Liver (tissue), 9 donors: ENCODE results near the gene CORO2A. TPM values are rescaled to one million over a fixed set of nuclear protein-coding genes. Genes with fewer than 3 reads are reported as not detected.

Experiments used
- DNase-seq: peaks from one replicate; pipeline ENCODE4 v3.0.0-alpha.2; 2017; ENCODE audit warnings: low spot score
- H3K27ac ChIP-seq, 2 donors: one replicate each; pipeline ENCODE4 v1.7.0; 2013; ENCODE audit warnings: inconsistent platforms in 2 of 2, low read length in 2 of 2, control low read depth in 1 of 2, low read depth in 1 of 2, mild to moderate bottlenecking in 1 of 2
- H3K27me3 ChIP-seq, 4 donors: one replicate each; pipeline versions ENCODE4 v1.6.1 to v1.7.0; 2013; ENCODE audit warnings: low read length in 3 of 4, inconsistent platforms in 1 of 4, mild to moderate bottlenecking in 1 of 4, moderate library complexity in 1 of 4; ENCODE audit not compliant: control insufficient read depth in 4 of 4, insufficient read depth in 4 of 4
- H3K36me3 ChIP-seq, 4 donors: one replicate each; pipeline versions ENCODE4 v1.6.1 to v1.7.0; 2013; ENCODE audit warnings: low read length in 3 of 4, mild to moderate bottlenecking in 3 of 4, low read depth in 1 of 4, moderate library complexity in 1 of 4; ENCODE audit not compliant: control insufficient read depth in 4 of 4, insufficient read depth in 3 of 4
- H3K4me1 ChIP-seq, 4 donors: one replicate each; pipeline versions ENCODE4 v1.6.1 to v1.7.0; 2013; ENCODE audit warnings: low read length in 3 of 4, mild to moderate bottlenecking in 3 of 4, moderate library complexity in 1 of 4; ENCODE audit not compliant: control insufficient read depth in 4 of 4, insufficient read depth in 4 of 4
- H3K4me3 ChIP-seq, 3 donors: one replicate each; pipeline versions ENCODE4 v1.6.1 to v1.7.0; 2013; ENCODE audit warnings: low read length in 3 of 3, control low read depth in 1 of 3, low read depth in 1 of 3, mild to moderate bottlenecking in 1 of 3
- H3K9ac ChIP-seq, 2 donors: one replicate each; pipeline ENCODE4 v1.7.0; 2013; ENCODE audit warnings: low read length in 2 of 2, mild to moderate bottlenecking in 2 of 2, moderate library complexity in 2 of 2, control low read depth in 1 of 2, low read depth in 1 of 2
- H3K9me3 ChIP-seq, 4 donors: one replicate each; pipeline versions ENCODE4 v1.6.1 to v1.7.0; 2013; ENCODE audit warnings: low read length in 3 of 4; ENCODE audit not compliant: control insufficient read depth in 4 of 4
- EGR1 ChIP-seq, 2 donors: IDR thresholded peaks; 2 replicates each; pipeline ENCODE4 v1.6.1; 2016 to 2018; ENCODE audit warnings: antibody characterized with exemption in 2 of 2, low read depth in 2 of 2
- FOXA2 ChIP-seq: IDR thresholded peaks from 2 replicates; pipeline ENCODE4 v1.6.1; 2016; ENCODE audit warnings: antibody characterized with exemption
- GABPA ChIP-seq, 2 donors: IDR thresholded peaks in 1 of 2; conservative IDR thresholded peaks in 1 of 2; 2 replicates each; pipeline ENCODE4 v1.6.1; 2016; ENCODE audit warnings: antibody characterized with exemption in 2 of 2, mild to moderate bottlenecking in 1 of 2, moderate library complexity in 1 of 2
- HNF4A ChIP-seq, 2 donors: conservative IDR thresholded peaks; 2 replicates each; pipeline ENCODE4 v1.6.1; 2016; ENCODE audit warnings: antibody characterized with exemption in 2 of 2, mild to moderate bottlenecking in 2 of 2
- HNF4G ChIP-seq: IDR thresholded peaks from 2 replicates; pipeline ENCODE4 v1.6.1; 2016; ENCODE audit warnings: antibody characterized with exemption
- JUND ChIP-seq, 2 donors: IDR thresholded peaks; 2 replicates each; pipeline ENCODE4 v1.6.1; 2016; ENCODE audit warnings: antibody characterized with exemption in 2 of 2
- MAX ChIP-seq: IDR thresholded peaks from 2 replicates; pipeline ENCODE4 v1.6.1; 2016; ENCODE audit warnings: antibody characterized with exemption
- NR2F2 ChIP-seq: IDR thresholded peaks from 2 replicates; pipeline ENCODE4 v1.6.1; 2016; ENCODE audit warnings: antibody characterized with exemption
- RAD21 ChIP-seq, 2 donors: IDR thresholded peaks; 2 replicates each; pipeline ENCODE4 v1.6.1; 2016; ENCODE audit warnings: antibody characterized with exemption in 2 of 2, mild to moderate bottlenecking in 2 of 2
- RXRA ChIP-seq, 2 donors: IDR thresholded peaks; 2 replicates each; pipeline ENCODE4 v1.6.1; 2017 to 2018; ENCODE audit warnings: antibody characterized with exemption in 2 of 2, mild to moderate bottlenecking in 1 of 2
- SP1 ChIP-seq: IDR thresholded peaks from 2 replicates; pipeline ENCODE4 v1.6.1; 2018; ENCODE audit warnings: antibody characterized with exemption, mild to moderate bottlenecking
- TAF1 ChIP-seq: conservative IDR thresholded peaks from 2 replicates; pipeline ENCODE4 v1.6.1; 2016; ENCODE audit warnings: antibody characterized with exemption, mild to moderate bottlenecking
- YY1 ChIP-seq: IDR thresholded peaks from 2 replicates; pipeline ENCODE4 v1.6.1; 2016; ENCODE audit warnings: antibody characterized with exemption, mild to moderate bottlenecking
- WGBS: extraction: QIAGEN DNeasy Blood & Tissue Kit; methylation state at CpG from one replicate; pipeline ENCODE4 v1.1.7; 2013; 5-methylcytosine and 5-hydroxymethylcytosine counted together
- polyA plus RNA-seq, 2 donors: library from polyadenylated mRNA; stranded (reverse) in 1 of 2; unstranded in 1 of 2; fragments of 200-250 nt in 1 of 2; fragments of >200 nt in 1 of 2; fragmentation: Nextera tagmentation in 1 of 2; extraction: Ambion mirVana in 1 of 2; gene quantifications; one replicate each; pipeline versions ENCODE4 v1.2.1 to v1.2.3, GENCODE V29; 2013 to 2015
- total RNA-seq, 2 donors: library from RNA; depleted of rRNA; stranded (reverse); fragments of >200 nt; gene quantifications; one replicate each; pipeline ENCODE4 v1.2.3, GENCODE V29; 2014
- TF ChIP-seq, protein P1 (sequence below): fragments of 150-350 bp; IDR thresholded peaks from 2 replicates; pipeline ENCODE4 v1.5.1; 2017; ENCODE audit warnings: improper control_type of control experiment, low read depth, low read length; ENCODE audit not compliant: missing input control
- TF ChIP-seq, protein P2 (sequence below): IDR thresholded peaks from 2 replicates; pipeline ENCODE4 v1.6.1; 2016; ENCODE audit warnings: antibody characterized with exemption
- TF ChIP-seq, protein P3 (sequence below): IDR thresholded peaks from 2 replicates; pipeline ENCODE4 v1.6.1; 2016; ENCODE audit warnings: antibody characterized with exemption
- TF ChIP-seq, protein P4 (sequence below): IDR thresholded peaks from 2 replicates; pipeline ENCODE4 v1.6.1; 2016; ENCODE audit warnings: antibody characterized with exemption, mild to moderate bottlenecking
- donor health status: healthy.
- donor health status: healthy.
- donor health status: healthy.
- donor health status: healthy.
- donor health status: healthy.

Gene CORO2A
- total and polyA plus RNA-seq, 4 donors, result 1.2 to 2.8 (median 1.4) TPM

DNA sequence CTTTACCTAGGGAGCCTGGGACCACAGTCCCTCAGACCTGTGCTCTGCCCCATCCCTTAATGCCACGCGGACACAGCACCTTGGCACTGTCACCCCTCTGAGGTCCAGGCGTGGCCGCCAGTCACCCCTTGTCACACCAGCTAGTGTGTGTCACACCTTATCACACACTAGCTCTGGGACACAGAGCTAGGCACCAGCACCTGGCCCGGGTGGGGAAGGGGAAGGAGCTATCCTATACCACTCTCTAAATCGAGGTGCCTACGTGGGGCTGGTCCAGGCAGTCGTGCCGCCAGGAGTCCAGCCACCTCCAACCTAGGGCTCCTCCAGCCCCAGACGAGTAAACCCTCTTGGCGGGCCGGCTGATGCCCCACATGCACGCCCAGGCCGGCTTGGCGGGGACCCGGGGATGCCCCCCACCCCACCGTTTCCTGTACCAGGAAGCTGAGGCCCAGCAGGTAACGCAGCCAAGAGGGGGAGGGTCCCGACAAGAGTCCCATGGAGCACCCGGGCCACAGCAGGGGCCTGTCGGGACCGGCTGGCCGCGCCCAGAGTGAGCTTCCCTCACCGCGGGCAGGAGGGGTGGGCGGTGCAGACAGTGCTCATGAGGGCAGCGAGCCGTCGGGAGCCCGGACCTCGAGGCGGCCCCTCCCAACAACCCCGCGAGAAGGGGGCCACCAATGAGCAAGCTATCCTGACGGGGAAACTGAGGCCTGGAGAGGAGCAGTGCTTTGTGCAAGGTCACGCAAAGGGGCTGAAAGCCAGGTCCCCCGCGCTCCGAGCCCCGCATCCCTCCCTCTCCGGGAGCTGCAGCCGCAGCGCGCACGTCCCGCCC, 550 bp downstream of the CORO2A start (continued):
- TF ChIP-seq HNF4A (conservative IDR thresholded peaks at IDR 0.05) (no peak), JUND (IDR thresholded peaks at IDR 0.05) (no peak), HNF4G (no peak), RAD21 (IDR thresholded peaks at IDR 0.05) (no peak), FOXA2 (no peak)

DNA sequence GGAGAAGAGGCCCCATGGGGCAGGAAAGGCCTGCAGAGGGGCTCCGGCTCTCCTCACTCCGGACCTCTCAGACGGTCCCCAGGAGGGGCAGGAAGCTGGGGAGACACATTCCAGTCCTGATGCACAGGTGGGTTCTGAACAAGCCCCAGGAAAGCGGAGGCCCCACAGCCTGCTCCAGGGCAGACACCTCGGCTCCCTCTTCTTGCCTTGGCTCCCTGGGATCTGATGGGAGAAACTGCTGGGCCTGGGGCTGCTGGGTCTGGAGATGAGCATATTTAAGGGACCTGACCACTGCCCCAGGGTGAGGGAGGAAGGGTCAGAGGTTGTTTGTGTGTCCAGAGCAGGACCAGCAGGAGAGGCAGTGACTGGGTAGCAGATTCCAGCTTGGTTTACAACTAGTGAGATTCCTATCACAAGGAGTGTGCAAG, 1.2 kb downstream of the CORO2A start:
- H3K27ac ChIP-seq, result no peak overlapping the region
- H3K27me3 ChIP-seq, result no peaks in the 10 kb centered on the region
- no peaks in the 10 kb centered on the region for H3K36me3 ChIP-seq
- TF ChIP-seq, protein P1, sequence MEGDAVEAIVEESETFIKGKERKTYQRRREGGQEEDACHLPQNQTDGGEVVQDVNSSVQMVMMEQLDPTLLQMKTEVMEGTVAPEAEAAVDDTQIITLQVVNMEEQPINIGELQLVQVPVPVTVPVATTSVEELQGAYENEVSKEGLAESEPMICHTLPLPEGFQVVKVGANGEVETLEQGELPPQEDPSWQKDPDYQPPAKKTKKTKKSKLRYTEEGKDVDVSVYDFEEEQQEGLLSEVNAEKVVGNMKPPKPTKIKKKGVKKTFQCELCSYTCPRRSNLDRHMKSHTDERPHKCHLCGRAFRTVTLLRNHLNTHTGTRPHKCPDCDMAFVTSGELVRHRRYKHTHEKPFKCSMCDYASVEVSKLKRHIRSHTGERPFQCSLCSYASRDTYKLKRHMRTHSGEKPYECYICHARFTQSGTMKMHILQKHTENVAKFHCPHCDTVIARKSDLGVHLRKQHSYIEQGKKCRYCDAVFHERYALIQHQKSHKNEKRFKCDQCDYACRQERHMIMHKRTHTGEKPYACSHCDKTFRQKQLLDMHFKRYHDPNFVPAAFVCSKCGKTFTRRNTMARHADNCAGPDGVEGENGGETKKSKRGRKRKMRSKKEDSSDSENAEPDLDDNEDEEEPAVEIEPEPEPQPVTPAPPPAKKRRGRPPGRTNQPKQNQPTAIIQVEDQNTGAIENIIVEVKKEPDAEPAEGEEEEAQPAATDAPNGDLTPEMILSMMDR, result no peak
- no peak for TF ChIP-seq JUND (IDR thresholded peaks at IDR 0.05)
- TF ChIP-seq, protein P2, sequence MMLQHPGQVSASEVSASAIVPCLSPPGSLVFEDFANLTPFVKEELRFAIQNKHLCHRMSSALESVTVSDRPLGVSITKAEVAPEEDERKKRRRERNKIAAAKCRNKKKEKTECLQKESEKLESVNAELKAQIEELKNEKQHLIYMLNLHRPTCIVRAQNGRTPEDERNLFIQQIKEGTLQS, result no peak
- TF ChIP-seq, protein P3, sequence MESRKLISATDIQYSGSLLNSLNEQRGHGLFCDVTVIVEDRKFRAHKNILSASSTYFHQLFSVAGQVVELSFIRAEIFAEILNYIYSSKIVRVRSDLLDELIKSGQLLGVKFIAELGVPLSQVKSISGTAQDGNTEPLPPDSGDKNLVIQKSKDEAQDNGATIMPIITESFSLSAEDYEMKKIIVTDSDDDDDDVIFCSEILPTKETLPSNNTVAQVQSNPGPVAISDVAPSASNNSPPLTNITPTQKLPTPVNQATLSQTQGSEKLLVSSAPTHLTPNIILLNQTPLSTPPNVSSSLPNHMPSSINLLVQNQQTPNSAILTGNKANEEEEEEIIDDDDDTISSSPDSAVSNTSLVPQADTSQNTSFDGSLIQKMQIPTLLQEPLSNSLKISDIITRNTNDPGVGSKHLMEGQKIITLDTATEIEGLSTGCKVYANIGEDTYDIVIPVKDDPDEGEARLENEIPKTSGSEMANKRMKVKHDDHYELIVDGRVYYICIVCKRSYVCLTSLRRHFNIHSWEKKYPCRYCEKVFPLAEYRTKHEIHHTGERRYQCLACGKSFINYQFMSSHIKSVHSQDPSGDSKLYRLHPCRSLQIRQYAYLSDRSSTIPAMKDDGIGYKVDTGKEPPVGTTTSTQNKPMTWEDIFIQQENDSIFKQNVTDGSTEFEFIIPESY, result no peak
- TF ChIP-seq MAX, result no peak
- no peak for TF ChIP-seq YY1
- no peak for TF ChIP-seq GABPA (IDR thresholded peaks at IDR 0.05 in 1 of 2, conservative IDR thresholded peaks at IDR 0.05 in 1 of 2)
- TF ChIP-seq EGR1 (IDR thresholded peaks at IDR 0.05; ENCODE audit: low read depth in 2 of 2), result no peak
- TF ChIP-seq TAF1, result no peak
- no peak for TF ChIP-seq SP1
- TF ChIP-seq, protein P4, sequence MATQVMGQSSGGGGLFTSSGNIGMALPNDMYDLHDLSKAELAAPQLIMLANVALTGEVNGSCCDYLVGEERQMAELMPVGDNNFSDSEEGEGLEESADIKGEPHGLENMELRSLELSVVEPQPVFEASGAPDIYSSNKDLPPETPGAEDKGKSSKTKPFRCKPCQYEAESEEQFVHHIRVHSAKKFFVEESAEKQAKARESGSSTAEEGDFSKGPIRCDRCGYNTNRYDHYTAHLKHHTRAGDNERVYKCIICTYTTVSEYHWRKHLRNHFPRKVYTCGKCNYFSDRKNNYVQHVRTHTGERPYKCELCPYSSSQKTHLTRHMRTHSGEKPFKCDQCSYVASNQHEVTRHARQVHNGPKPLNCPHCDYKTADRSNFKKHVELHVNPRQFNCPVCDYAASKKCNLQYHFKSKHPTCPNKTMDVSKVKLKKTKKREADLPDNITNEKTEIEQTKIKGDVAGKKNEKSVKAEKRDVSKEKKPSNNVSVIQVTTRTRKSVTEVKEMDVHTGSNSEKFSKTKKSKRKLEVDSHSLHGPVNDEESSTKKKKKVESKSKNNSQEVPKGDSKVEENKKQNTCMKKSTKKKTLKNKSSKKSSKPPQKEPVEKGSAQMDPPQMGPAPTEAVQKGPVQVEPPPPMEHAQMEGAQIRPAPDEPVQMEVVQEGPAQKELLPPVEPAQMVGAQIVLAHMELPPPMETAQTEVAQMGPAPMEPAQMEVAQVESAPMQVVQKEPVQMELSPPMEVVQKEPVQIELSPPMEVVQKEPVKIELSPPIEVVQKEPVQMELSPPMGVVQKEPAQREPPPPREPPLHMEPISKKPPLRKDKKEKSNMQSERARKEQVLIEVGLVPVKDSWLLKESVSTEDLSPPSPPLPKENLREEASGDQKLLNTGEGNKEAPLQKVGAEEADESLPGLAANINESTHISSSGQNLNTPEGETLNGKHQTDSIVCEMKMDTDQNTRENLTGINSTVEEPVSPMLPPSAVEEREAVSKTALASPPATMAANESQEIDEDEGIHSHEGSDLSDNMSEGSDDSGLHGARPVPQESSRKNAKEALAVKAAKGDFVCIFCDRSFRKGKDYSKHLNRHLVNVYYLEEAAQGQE, result no peak
- TF ChIP-seq RXRA (IDR thresholded peaks at IDR 0.05), result no peak
- TF ChIP-seq NR2F2, result no peak
- TF ChIP-seq HNF4G, result no peak
- 96% methylated on average over 5 of the region's 5 CpGs for WGBS
- H3K4me3 ChIP-seq, result no peak overlapping the region
- H3K9ac ChIP-seq, result no peak overlapping the region
- peaks cover 0 to 22% (median 7%) of the 10 kb centered on the region in 4 donors for H3K4me1 ChIP-seq
- H3K9me3 ChIP-seq, result no peaks in the 10 kb centered on the region
- no peak for DNase-seq
